Measurements from ENCODE around the gene TMPRSS5.

DNA sequence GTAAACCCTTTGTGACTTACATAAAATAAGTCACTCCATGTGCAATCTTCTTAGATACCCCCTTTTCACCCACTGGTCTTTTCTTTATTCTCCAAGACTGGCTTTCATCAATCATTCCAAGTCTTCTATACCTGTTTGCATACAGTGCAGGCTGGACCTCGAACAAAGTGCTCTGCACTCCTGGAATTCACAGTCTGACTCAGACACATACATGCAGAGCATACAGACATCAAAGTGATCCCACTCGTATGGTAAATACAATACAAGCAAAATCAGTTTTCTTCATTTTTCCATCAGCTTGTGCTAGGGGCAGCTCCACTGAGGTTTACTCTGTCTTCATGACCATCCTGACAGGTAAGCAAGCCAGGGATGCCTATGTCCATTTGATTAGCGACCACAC, 16.8 kb upstream of the TMPRSS5 start:
- TF ChIP-seq POLR2A (IDR thresholded peaks at IDR 0.05; ENCODE audit: borderline replicate concordance, extremely low read depth, insufficient read depth, insufficient read length) (no peak), POLR2AphosphoS5 (IDR thresholded peaks at IDR 0.05; ENCODE audit: low read depth, low read length) (no peak), JUND (IDR thresholded peaks at IDR 0.05) (no peak), EZH2phosphoT487 (IDR thresholded peaks at IDR 0.05; ENCODE audit: borderline replicate concordance) (no peak), MAX (IDR thresholded peaks at IDR 0.05) (no peak), CBX3 (IDR thresholded peaks at IDR 0.05; ENCODE audit: low read depth) (no peak), CEBPB (IDR thresholded peaks at IDR 0.05; ENCODE audit: low read depth) (no peak), EGR1 (IDR thresholded peaks at IDR 0.05; ENCODE audit: low read depth) (no peak), RAD21 (IDR thresholded peaks at IDR 0.05; ENCODE audit: low read depth) (no peak), ATF3 (IDR thresholded peaks at IDR 0.05) (no peak)
- TF ChIP-seq, protein P1, sequence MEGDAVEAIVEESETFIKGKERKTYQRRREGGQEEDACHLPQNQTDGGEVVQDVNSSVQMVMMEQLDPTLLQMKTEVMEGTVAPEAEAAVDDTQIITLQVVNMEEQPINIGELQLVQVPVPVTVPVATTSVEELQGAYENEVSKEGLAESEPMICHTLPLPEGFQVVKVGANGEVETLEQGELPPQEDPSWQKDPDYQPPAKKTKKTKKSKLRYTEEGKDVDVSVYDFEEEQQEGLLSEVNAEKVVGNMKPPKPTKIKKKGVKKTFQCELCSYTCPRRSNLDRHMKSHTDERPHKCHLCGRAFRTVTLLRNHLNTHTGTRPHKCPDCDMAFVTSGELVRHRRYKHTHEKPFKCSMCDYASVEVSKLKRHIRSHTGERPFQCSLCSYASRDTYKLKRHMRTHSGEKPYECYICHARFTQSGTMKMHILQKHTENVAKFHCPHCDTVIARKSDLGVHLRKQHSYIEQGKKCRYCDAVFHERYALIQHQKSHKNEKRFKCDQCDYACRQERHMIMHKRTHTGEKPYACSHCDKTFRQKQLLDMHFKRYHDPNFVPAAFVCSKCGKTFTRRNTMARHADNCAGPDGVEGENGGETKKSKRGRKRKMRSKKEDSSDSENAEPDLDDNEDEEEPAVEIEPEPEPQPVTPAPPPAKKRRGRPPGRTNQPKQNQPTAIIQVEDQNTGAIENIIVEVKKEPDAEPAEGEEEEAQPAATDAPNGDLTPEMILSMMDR (IDR thresholded peaks at IDR 0.05 in 2 of 3, conservative IDR thresholded peaks at IDR 0.05 in 1 of 3; ENCODE audit: borderline replicate concordance in 1 of 3, insufficient read depth in 1 of 3, low read depth in 2 of 3, low read length in 2 of 3), result no peak
- TF ChIP-seq, protein P2, sequence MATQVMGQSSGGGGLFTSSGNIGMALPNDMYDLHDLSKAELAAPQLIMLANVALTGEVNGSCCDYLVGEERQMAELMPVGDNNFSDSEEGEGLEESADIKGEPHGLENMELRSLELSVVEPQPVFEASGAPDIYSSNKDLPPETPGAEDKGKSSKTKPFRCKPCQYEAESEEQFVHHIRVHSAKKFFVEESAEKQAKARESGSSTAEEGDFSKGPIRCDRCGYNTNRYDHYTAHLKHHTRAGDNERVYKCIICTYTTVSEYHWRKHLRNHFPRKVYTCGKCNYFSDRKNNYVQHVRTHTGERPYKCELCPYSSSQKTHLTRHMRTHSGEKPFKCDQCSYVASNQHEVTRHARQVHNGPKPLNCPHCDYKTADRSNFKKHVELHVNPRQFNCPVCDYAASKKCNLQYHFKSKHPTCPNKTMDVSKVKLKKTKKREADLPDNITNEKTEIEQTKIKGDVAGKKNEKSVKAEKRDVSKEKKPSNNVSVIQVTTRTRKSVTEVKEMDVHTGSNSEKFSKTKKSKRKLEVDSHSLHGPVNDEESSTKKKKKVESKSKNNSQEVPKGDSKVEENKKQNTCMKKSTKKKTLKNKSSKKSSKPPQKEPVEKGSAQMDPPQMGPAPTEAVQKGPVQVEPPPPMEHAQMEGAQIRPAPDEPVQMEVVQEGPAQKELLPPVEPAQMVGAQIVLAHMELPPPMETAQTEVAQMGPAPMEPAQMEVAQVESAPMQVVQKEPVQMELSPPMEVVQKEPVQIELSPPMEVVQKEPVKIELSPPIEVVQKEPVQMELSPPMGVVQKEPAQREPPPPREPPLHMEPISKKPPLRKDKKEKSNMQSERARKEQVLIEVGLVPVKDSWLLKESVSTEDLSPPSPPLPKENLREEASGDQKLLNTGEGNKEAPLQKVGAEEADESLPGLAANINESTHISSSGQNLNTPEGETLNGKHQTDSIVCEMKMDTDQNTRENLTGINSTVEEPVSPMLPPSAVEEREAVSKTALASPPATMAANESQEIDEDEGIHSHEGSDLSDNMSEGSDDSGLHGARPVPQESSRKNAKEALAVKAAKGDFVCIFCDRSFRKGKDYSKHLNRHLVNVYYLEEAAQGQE (IDR thresholded peaks at IDR 0.05; ENCODE audit: low read depth), result no peak
